Mesodermal cell (in vitro differentiated cells): ENCODE results near the gene BCAN.
"Not testable (repeated sequence)": the region's sequence is repeated elsewhere in the genome, so short reads cannot be mapped to it uniquely, and the experiment has no call there.

Experiments
- H3K27ac ChIP-seq: 2 replicates; pipeline ENCODE4 v1.7.0; 2013; ENCODE audit warnings: mild to moderate bottlenecking, low read depth, low read length, moderate library complexity; ENCODE audit not compliant: severe bottlenecking
- H3K36me3 ChIP-seq: 2 replicates; pipeline ENCODE4 v1.7.1; 2013; ENCODE audit warnings: mild to moderate bottlenecking, low read length, moderate library complexity; ENCODE audit not compliant: control insufficient read depth, insufficient read depth
- H3K4me1 ChIP-seq: one replicate; pipeline ENCODE4 v1.7.1; 2013; ENCODE audit warnings: mild to moderate bottlenecking, low read length; ENCODE audit not compliant: insufficient read depth, control insufficient read depth, poor library complexity, severe bottlenecking
- H3K4me3 ChIP-seq: 2 replicates; pipeline ENCODE4 v1.7.0; 2013; ENCODE audit warnings: low read length, control low read depth, mild to moderate bottlenecking; ENCODE audit not compliant: insufficient read depth, poor library complexity, severe bottlenecking; ENCODE audit errors: extremely low read depth
- H3K9me3 ChIP-seq: 2 replicates; pipeline ENCODE4 v1.7.1; 2013; ENCODE audit warnings: mild to moderate bottlenecking, low read length, moderate library complexity; ENCODE audit not compliant: control insufficient read depth
- WGBS, 2 experiments: methylation state at CpG; one replicate each; pipeline ENCODE4 v1.1.5; 2013; ENCODE audit warnings: missing lambda C conversion rate in 2 of 2; ENCODE audit not compliant: insufficient coverage in 2 of 2; 5-methylcytosine and 5-hydroxymethylcytosine counted together

Gene BCAN

DNA sequence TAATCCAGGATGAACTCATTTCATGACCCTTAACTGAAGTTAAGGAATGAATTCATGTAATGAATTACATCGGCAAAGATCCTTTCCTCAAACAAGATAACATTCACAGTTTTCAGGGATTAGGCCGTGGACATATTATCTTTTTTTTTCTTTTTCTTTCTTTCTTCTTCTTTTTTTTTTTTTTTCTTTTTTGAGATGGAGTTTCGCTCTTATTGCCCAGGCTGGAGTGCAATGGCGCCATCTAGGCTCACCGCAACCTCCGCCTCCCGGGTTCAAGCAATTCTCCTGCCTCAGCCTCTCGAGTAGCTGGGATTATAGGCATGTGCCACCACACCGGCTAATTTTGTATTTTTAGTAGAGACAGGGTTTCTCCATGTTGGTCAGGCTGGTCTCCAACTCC, 10.8 kb upstream of the BCAN start:
- not testable (repeated sequence) for H3K36me3 ChIP-seq, H3K4me1 ChIP-seq, H3K4me3 ChIP-seq, H3K9me3 ChIP-seq, H3K27ac ChIP-seq
- WGBS, 2 experiments: 66 to 70% methylated on average over 5 to 7 of the region's 9 CpGs

- 63% methylated on average over 2 of the region's 3 CpGs; no CpG with 5 or more reads in 1 of the 2 experiments for WGBS, 2 experiments
- Histone ChIP-seq H3K4me3 (no peak overlapping the region), H3K9me3 (no peaks in the 10 kb centered on the region), H3K4me1 (no peaks in the 10 kb centered on the region), H3K27ac (no peak overlapping the region), H3K36me3 (no peaks in the 10 kb centered on the region)
Measured at GRCh38 chr1:156632355-156632754, 9.6 kb upstream of the BCAN start.

DNA sequence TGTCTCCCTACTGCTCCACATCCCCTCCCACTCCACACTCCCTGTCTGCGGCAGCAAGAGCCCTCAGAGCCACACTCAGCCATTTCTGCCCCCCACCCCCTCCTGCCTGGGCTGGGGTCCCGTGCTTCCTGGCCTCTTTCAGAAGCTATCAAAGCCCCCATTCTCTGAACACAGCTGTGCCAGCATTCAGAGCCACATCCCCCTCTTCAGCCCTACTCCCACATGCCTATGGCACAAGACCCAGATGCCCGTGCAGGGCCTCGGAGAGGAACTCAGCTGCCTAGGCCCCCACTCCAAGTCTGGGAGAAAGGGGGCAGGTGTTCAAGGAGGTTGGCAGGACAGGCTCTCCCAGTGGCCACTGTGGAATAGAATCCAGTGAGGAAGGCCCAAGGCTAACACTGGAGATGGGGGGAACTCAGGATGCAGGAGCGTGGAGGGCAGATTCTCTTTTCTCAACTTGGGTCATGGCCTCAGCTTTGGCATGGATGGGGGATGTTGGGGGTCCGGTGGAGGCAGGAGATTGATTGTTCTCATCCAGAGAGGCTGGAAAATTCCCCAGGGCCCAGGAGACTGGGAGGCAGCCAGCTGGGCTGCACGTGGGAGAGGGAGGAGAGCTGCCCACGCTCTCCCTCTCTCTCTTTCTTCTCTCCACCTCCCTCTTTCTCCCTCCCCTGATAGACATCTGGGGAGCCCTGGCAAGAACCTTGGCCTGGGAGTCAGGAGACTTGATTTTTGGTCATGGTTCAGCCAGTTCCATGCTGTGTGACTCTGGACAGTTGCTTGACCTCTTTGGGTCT, 3.5 kb upstream of the BCAN start:
- H3K36me3 ChIP-seq: no peaks in the 10 kb centered on the region
- H3K4me3 ChIP-seq: no peak overlapping the region
- no peaks in the 10 kb centered on the region for H3K9me3 ChIP-seq
- no peak overlapping the region for H3K27ac ChIP-seq
- peaks cover 9% of the 10 kb centered on the region for H3K4me1 ChIP-seq
- 80 to 97% methylated on average over 3 to 4 of the region's 8 CpGs for WGBS, 2 experiments

DNA sequence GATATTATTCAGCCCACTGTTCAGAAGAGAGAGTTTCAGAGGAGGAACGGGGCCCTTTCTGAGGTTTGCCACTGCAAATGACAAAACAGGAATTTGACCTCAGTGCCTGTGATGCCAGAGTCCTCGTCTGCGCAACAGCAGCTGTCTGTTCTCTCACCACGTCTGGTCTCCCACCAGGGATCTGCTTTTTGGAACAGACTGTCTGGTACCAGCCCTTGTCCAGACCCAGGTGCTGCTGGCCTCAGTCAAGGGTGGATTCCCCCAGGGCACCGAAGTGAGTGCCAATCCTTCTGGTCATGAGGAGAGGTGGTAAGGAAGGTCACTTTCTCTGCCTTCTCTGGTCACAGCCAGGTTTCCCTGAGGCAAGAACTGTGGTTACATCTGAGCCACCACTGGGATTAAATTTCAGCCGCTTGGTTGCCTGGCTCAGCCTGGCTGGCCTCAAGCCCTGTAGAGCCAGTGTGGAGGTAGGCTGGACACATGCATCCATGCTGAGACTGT, 2.3 kb upstream of the BCAN start:
- Histone ChIP-seq H3K4me3 (no peak overlapping the region), H3K4me1 (peaks cover 9% of the 10 kb centered on the region), H3K9me3 (no peaks in the 10 kb centered on the region), H3K27ac (no peak overlapping the region), H3K36me3 (no peaks in the 10 kb centered on the region)
- 70 to 72% methylated on average over 4 to 5 of the region's 6 CpGs for WGBS, 2 experiments

DNA sequence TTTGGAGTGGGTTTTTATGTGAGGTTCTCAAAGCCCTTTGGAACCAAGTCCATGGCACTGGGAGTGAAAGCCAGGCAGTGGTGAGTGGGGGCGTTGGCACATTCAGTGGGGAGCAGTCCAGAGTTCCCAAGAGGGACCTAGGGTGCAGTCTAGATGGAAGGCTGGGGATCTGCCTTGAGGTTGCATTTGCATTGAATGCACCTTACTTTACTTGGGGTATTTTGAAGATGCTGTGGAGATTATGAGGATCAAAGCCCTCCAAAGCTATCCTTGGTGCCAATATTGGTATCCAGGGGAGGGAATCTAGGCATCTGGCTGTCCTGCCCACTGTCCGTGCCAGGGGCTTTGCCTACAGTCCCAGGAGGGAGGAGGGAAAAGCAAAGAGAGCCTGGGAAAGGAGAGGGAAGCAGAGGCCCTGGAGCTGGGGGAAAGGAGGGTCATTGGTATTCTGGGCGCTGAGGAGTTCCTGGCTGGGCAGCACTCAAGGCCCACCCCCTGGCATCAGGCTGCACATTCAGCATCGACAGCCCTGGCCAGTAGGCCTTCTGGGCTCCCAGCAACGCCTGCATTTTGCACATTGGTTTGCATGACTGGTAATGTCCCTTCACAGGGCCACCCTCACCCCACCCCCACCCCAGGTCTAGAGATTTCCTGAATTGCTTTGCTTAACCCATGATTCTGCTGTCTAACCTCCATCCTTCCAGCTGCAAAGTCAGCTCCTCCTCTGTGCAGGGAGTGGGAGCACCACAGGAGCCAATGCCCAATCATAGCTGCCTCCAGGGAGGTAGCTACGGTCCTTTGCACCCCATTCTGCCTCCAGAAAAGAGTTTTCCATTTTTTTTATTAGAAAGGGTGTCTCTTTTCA, 843 bp upstream of the BCAN start:
- no peaks in the 10 kb centered on the region for H3K9me3 ChIP-seq
- 51 to 57% methylated on average over 4 to 6 of the region's 6 CpGs for WGBS, 2 experiments
- H3K4me3 ChIP-seq: peak overlapping the region; percentile 31
- no peak overlapping the region for H3K27ac ChIP-seq
- H3K36me3 ChIP-seq: no peaks in the 10 kb centered on the region
- H3K4me1 ChIP-seq: peaks cover 9% of the 10 kb centered on the region

DNA sequence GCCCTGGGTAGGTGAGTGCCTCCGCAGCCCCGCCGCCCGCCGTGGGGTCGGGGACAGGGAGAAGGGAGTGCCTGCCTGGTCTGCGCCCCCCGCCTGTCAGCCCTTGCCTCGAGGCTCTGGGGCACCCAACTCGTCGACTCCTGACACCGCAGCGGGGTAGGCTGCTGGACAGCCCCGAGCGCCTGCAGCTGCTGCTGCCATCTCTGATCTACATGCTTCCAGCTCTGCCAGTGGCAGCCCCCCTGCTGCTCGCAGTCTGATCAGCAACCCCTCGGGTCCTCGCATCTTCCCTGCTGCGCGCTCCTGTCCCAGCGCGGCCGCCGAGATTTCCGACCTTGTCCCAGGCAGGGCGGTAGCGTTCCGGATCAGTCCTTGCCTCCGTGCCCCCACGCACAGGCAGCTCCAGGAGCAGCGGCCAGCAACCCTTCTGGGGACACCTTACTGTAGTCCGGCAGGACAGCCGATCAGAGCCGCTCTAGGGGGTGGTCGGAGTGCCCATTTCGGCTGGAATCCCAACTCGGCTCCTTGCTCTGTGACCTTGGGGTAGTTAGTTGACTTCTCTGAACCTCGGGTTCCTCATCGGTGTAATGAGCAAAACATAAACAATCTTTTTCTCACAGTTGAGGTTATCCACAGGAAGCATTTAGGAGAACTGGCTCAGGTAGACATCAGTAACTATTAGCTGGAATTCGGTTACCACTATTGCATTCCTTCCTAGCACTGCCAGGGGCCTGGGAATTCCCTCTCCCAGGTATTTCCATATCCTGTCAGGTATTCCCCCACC, 540 bp downstream of the BCAN start:
- WGBS, 2 experiments: 4 to 9% methylated on average over 29 to 37 of the region's 40 CpGs
- Histone ChIP-seq H3K27ac (no peak overlapping the region), H3K36me3 (no peaks in the 10 kb centered on the region), H3K4me1 (peaks cover 9% of the 10 kb centered on the region), H3K9me3 (no peaks in the 10 kb centered on the region), H3K4me3 (peak overlapping the region; percentile 31)

- Histone ChIP-seq H3K4me1 (peaks cover 9% of the 10 kb centered on the region), H3K36me3 (no peaks in the 10 kb centered on the region), H3K9me3 (no peaks in the 10 kb centered on the region), H3K4me3 (no peak overlapping the region), H3K27ac (no peak overlapping the region)
- 43 to 83% methylated on average over 1 to 2 of the region's 7 CpGs for WGBS, 2 experiments
Measured at GRCh38 chr1:156643049-156643777, 1.3 kb downstream of the BCAN start.

DNA sequence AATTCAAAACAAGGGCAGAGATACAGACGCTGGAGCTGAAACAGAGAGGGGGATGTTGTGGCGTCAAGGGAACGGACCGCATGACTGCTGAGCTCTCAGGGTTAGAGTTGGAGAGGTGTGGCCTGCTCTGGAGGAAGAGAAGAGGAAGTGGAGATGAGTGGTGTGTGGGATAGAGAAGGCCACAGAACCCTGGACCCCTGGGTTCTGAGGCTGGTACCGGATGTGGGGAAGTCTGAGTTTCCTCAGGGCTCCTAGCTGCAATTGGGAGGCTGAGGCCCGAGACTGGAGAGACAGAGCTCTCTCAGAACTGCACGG, 1.8 kb downstream of the BCAN start:
- Histone ChIP-seq H3K4me1 (peaks cover 9% of the 10 kb centered on the region), H3K36me3 (no peaks in the 10 kb centered on the region), H3K4me3 (no peak overlapping the region), H3K27ac (no peak overlapping the region), H3K9me3 (no peaks in the 10 kb centered on the region)
- WGBS, 2 experiments: 87 to 88% methylated on average over 6 to 7 of the region's 7 CpGs

DNA sequence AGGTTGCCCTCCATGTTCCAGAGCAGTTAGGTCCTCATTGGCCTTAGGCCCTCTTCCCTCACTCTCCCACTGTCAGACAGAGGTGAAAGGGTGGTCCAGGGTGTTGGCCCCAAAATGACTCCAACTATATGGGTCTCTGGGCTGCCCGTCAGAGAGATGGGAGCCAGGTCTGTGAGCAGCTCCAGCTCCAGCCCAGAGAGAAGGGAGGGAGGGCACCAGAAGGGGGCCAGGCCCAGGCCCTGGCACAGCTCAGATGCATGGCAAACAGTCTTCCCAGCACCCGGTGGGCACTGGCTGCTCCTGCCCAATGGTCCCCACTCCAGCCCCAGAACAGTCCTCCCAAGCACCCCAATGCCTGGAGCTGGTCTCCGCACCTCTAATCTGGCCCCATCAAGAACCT, 2.2 kb downstream of the BCAN start:
- 81 to 92% methylated on average over 2 of the region's 3 CpGs for WGBS, 2 experiments

DNA sequence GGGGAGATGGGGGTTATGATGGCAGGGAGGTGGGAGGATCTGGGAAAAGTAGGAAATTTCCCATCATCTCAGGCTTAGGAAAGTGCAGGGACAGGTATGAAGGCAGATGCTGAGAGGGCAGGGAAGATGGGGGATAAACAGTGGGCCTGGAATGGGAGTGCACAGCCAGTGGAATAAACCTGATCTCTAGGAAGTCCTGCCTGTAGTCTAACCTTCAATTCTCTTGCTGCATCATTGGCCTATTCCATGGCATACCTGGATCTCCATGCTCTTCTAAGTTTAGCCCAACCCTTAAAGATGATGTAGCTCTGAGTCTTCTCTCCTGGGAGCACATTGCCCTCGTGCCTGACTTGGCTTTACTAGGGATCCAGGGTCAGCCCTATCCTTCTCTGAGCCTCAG, 2.7 kb downstream of the BCAN start:
- Histone ChIP-seq H3K9me3 (no peaks in the 10 kb centered on the region), H3K4me1 (peaks cover 5% of the 10 kb centered on the region), H3K36me3 (no peaks in the 10 kb centered on the region), H3K27ac (no peak overlapping the region), H3K4me3 (no peak overlapping the region)
- WGBS, 2 experiments: 0 to 71% methylated on average over 1 of the region's 1 CpG

More for the DNA sequence above, 2.2 kb downstream of the BCAN start:
- no peak overlapping the region for H3K4me3 ChIP-seq
- no peaks in the 10 kb centered on the region for H3K36me3 ChIP-seq
- H3K4me1 ChIP-seq: peaks cover 9% of the 10 kb centered on the region
- no peaks in the 10 kb centered on the region for H3K9me3 ChIP-seq
- H3K27ac ChIP-seq: no peak overlapping the region
